NOMO-1 treated with dmso at 0.1 percent for 144 hours (cell line): ENCODE data around the gene CLEC4G.

ENCODE experiments used
- DNase-seq: peaks from one replicate; lab custom pipeline; 2025; ENCODE audit not compliant: unreplicated experiment; lab: John Stamatoyannopoulos, UW

CLEC4G gene

DNA sequence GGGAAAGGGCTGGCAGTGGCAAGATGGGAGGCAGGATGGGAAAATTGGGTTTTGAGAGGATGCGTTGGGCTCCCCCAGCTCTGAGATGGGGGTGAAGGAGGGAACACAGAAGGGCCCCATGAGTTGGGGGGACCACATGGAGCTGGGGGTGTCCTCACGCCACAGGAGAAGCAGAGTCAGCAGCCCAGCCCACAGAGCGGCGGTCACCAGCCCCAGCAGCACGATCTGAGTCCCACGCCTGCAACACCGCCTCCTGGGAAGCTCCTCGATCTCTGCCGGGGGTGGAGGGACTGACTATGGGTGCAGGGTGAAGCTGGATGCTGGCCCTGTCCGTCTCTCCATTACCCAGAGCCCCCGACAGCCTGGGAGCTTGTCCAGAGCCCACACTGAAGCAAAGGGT lies 33.3 kb downstream of the CLEC4G start:
- no peak for DNase-seq

DNA sequence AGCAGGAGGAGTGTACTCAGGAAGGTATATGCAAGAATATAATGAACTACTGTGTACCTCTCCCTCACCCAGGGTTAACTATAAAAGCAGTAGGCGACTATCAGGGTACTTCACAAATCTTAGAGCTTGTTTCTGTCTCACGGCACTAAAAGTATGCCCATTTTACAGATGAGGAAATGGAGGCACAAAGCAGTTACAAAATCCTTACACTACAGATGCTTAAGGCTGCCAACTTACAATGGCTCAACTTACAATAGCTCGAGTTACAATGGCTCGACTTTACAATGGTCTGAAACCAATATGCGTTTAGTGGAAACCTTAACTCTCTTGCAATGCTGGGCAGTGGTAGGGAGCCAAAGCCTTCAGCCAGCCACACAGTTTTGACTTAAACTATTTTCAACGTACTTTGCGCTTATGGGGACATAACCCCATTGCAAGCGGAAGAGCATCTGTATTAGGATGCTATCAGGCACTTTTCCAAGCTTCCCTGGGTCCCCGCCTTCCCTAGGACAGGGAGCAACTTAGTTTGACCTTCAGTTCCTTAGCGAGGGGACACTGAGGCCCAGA lies 34.1 kb downstream of the CLEC4G start:
- DNase-seq = no peak

DNA sequence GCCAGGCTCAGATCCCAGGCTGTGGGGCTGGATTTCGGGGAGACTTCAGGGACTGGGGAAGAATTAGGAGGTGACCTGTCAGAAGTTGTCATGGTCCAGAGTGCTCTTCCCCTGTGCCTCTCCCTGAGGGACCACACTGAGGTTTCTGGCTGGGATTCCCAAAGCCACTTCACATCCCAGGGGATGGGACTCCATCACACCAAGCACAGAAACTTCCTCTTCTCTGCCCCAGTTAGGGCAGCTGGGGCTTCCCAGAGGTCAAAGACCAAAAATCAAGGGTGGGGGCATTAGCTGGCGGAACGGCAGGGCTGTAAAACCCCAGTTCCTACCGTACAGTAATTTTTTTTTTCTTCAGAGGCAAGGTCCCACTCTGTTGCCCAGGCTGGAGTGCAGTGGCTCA lies 37.4 kb downstream of the CLEC4G start:
- no peak for DNase-seq

DNA sequence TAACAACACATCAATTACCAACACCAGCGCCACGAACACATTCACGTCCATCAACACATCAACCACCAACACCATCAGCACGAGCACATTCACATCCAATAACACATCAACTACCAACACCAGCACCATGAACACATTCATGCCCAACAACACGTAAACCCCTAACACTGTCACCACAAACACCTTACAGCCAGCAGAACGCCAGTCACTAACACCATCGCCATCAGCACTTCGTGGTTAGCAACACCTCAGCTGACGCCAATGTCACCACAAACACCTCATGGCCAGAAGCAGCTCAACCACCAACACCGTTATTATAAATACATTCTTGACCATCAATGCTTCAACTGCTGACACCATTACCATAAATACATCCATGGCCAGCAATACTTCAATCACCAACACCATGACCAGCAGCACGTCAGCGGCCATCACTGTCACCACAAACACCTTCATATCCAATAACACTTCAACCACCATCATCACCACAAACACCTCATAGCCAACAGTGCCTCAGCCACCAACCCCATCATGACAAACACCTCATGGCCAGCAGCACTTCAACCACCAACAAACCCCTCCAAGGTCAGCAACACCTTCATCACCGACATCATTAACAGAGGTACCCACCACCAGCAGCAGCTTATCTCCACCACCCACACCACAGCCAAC lies 39.4 kb downstream of the CLEC4G start:
- no peak for DNase-seq

DNA sequence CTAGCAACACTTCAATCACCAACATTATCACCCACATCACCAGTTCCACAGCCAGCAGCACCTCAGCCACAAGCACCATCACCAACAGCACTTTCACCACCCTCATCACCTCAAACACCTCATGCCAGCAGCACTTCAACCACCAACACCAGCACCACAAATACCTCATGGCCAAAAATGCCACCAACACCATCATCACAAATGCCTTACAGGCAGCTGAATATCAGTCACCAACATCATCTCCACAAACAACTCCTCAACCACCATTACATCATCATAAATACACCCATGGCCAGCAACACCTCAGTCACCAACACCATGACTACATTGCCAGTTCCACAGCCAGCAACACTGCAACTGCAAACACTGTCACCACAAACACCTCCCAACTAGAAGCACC lies 40.4 kb downstream of the CLEC4G start:
- no peak for DNase-seq

DNA sequence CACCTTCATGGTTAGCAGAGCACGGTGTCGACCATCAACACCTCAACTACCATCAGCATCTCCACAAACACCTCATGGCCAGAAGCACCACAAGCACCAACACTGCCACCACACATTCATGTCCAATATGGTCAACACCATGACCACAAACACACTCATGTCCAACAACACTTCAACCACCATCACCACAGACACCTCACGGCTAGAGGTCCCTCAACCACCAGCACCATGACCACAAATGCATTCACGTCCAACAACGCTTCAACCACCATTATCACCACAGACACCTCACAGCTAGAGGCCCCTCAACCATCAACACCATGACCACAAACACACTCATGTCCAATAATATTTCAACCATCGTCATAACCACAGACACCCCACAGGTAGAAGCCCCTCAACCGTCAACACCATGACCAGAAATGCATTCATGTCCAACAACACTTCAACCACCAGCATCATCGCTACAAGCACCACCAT lies 41.1 kb downstream of the CLEC4G start:
- DNase-seq = no peak

DNA sequence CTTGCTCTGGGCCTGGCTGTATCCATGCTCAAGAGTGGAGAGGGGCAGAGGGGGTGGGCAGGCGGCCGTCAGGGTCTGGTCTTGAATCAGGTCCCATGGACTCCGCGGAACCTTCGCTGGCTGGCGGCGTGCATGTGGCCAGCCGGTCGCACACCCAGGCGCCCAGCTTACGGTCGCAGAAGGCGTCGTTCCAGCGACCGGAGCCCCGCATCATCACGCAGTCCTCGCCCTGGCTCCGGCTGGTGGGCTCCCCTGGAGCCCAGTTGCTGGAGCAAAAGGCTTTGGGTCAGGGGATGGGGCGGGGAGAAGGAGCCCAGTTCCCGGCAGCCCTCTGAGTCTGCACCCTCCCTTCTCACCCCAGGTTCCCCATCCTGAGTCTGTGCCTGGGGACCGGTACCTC lies 42.7 kb downstream of the CLEC4G start:
- no peak for DNase-seq

DNA sequence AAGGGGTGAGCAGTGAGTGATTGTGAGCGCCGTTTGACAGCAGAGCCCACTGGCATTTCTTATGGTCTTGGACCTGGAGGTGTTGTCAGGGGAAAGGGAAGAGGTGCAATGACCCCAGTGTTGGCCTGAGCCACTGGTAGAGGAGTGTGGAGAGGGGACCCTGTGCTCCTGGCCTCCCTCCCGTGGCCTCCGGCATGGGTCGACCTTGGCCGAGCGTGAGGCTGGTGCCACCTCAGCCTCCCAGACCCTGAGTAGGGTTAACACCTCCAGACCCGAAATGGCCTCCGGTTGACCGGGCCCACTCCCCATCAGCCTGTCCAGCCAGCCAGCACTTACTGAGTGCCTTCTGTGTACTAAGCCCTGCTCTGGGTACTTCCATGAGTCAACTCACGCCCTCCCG lies 44.7 kb downstream of the CLEC4G start:
- no peak for DNase-seq

DNA sequence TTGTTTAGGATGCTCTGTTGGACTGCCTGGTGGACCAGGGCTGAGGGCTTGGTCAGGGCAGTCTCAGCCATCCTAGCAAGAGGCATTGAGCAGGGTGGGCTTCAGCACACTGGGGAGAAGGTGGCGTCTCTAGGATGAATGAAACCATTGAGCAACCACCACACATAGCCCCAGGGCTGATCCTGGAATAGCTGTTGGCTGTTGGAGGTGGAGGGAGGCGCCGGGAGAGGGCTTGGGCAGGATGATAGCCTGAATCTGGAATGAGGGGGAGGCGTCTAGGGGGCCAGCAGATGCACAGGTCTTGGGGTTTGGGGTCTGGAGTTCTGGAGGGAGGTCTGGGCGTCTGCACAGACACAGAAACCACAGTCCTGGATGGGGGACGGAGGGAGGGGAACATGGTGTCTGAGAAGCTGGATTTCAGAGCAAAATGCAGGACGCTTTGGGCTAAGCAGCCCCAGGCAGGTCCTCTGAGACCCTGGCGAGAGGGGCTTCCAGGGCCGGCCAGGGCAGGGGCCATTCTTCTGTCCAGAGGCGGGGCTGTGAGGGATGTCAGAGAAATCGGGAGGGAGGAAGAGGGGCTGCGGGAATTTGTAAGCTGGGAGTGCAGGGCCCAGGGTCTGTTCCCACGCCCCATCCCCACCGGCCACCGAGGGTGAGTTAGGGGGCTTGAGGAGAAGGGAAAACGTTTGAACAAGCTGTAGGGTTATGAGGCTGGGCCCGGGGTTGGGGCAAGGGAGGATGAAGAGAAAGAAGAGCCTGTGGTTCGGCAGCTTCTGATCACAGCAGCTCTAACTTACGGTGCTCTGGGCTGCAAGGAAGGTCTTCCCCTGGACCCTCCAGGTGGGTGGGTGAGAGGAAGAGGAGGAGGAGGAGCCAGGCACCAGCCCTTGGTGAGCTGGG lies 46.1 kb downstream of the CLEC4G start:
- DNase-seq = no peak

DNA sequence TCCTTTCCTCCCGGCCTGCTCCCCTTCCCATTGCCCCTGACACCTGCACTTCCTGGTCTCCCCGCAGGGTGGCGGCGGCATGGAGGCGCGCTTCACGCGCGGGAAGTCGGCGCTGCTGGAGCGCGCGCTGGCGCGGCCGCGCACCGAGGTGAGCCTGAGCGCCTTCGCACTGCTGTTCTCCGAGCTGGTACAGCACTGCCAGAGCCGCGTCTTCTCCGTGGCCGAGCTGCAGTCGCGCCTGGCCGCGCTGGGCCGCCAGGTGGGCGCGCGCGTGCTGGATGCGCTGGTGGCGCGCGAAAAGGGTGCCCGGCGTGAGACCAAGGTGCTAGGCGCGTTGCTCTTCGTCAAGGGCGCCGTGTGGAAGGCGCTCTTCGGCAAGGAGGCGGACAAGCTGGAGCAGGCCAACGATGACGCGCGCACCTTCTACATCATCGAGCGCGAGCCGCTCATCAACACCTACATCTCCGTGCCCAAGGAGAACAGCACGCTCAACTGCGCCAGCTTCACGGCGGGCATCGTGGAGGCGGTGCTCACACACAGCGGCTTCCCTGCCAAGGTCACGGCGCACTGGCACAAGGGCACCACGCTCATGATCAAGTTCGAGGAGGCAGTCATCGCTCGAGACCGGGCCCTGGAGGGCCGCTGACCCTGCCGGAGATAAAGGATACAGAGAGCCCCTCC lies 49.6 kb downstream of the CLEC4G start:
- DNase-seq = no peak

DNA sequence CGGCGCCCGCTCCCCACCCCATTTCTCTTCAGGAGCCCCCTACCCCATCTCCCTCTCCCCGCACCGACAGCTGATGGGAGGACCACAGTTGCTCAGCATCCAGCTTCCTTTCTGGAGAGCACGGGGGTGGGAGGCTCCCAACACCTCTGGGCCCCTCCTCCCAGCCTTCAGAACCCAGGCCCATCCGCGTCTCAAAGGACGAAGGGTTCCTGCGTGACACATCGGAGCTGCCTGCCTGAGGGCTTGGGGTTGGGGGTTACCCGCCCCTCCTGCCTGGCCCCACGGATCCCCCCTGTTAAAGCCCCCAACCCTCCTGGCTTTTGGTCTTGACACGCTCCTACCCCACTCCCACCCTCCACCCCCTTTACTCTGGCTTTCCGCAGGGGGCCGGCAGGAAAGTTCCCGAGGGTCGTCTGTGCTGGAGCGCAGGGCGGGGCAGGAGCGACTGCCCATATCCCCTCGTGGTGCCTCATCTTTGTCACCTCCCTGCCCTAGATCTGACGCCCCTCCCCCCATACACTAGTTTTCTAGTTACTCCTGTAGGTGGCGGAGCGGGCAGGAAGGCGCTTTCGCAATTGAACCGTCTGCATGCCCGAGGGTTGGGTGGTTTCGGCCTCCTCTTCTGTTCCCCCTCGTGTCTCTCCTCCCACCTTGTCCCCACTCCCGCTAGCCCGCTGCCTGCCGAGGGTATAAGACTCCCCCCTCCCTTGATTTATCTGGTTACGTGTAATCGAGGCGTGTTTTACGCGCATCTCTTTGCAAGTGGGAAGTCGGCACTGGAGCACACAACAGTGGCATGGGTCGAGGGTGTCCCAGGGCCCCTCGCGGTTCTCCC lies 50.4 kb downstream of the CLEC4G start:
- DNase-seq = peak; percentile 94

DNA sequence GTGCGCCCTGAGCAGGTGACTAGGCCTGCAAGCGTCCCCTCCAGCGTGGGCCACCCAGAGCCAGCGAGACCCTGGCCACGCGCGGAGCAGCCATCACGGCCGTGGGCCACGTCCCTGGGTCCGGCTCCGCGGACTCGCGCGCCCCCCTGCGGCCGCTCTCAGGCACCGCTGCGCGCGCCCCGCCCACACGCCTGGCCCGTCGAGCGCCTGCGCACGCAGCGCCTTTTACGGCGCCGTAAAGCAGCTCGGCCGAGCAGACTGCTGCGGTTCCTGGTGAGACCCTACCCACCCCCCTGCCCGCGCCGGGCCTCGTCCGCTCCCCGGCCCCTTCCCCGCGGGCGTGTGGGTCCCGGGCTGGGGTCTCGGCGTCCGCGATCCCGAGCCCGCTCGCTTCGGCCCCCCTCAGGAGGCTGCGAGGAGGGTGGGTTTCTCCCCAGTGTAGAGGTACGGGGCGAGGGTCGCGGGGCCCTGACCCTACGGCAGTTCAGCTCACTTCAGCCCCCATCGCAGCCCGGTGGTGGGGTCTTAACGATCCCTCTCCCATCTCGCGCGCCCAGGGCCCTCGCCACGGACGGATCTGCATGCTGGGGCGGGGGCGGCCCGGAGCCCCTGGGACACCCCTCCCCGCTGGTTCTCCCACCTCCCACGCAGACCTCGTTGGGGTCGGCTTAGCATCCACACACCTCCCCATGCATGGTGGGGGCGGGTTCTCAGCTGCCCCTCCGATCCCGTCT lies 51.1 kb downstream of the CLEC4G start, which contains the start of gene TRAPPC5:
Gene TRAPPC5, plus strand, starts transcription at position 228 of the 734 bp plus-strand sequence. CDS start 1,421 bp downstream, outside the sequence.
- DNase-seq = peak; percentile 81

DNA sequence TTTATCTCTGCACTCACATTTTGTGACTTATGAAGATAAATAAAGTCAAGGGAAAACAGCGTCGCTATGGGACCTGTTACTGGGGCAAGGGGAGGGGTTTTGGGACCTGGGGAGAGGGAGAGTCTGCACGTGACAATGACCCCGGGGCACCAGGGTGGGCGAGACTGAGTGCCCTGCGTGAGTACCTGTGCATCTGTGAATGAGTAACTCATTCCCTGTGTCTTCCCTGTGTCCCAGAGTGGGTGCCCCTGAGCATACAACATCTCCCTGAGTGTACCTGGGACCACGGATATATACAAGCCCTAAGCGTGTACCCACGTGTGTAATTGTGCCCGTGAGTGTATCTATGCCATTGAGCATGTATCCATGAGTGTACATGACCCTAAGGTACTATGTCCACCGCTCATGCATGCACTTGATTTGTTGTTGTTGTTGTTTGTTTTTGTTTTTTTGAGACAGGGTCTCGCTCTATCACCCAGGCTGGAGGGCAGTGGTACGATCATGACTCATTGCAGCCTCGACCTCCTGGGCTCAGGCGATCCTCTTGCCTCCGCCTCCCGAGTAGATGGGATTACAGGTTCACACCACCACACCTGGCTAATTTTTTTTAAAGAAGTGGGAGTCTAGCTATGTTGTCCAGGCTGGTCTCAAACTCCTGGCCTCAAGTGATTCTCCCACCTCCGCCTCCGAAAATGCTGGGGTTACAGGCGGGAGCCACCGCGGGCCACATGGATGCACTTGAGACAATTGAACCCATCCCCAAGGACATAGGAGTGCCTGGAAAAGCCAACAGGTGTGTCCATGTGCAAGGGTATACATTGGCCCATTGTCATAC lies 51.9 kb downstream of the CLEC4G start:
- no peak for DNase-seq

DNA sequence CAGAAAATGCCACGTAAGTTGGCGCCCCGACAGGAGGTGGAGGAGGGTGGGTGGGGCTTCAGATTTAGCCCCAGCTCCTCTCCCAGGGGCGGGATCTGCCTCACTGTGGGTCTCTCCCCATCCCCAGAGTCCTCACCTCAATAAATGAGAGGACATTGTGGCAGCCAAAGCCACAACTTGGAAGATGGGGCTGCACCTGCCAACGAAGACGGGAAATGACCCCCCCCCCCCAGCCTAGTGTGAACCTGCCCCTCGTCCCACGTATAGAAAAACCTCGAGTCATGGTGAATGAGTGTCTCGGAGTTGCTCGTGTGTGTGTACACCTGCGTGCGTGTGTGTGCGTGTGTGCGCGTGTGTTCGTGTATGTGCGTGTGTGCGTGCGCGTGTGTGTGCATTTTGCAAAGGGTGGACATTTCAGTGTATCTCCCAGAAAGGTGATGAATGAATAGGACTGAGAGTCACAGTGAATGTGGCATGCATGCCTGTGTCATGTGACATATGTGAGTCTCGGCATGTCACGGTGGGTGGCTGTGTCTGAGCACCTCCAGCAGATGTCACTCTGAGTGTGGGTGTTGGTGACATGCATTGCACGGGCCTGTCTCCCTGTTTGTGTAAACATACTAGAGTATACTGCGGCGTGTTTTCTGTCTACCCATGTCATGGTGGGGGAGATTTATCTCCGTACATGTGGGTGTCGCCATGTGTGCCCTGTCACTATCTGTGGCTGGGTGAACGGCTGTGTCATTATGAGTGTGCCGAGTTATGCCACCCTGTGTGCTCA lies 52.7 kb downstream of the CLEC4G start:
- no peak for DNase-seq
